Mucosa of rectum (tissue), 2 donors: ENCODE data around the gene LNX1.

Source experiments
- H3K27ac ChIP-seq, 2 donors: one replicate each; pipeline ENCODE4 v1.7.0; 2013; ENCODE audit warnings: inconsistent platforms in 2 of 2, low read depth in 2 of 2, low read length in 2 of 2
- H3K27me3 ChIP-seq, 2 donors: one replicate each; pipeline ENCODE4 v1.7.0; 2013; ENCODE audit warnings: low read length in 2 of 2; ENCODE audit not compliant: control insufficient read depth in 2 of 2, insufficient read depth in 2 of 2
- H3K36me3 ChIP-seq, 2 donors: one replicate each; pipeline ENCODE4 v1.7.0; 2013; ENCODE audit warnings: low read length in 2 of 2; ENCODE audit not compliant: control insufficient read depth in 2 of 2, insufficient read depth in 2 of 2
- H3K4me1 ChIP-seq, 2 donors: one replicate each; pipeline ENCODE4 v1.7.0; 2013; ENCODE audit warnings: low read length in 2 of 2, mild to moderate bottlenecking in 1 of 2; ENCODE audit not compliant: control insufficient read depth in 2 of 2, insufficient read depth in 2 of 2
- H3K4me3 ChIP-seq, 2 donors: one replicate each; pipeline ENCODE4 v1.7.0; 2013; ENCODE audit warnings: low read length in 2 of 2
- H3K9ac ChIP-seq, 2 donors: one replicate each; pipeline ENCODE4 v1.7.0; 2013; ENCODE audit warnings: low read length in 2 of 2, low read depth in 1 of 2, mild to moderate bottlenecking in 1 of 2
- H3K9me3 ChIP-seq, 2 donors: one replicate each; pipeline ENCODE4 v1.7.0; 2013; ENCODE audit warnings: low read length in 2 of 2; ENCODE audit not compliant: control insufficient read depth in 2 of 2
- donor health status: healthy.
- donor health status: Normal muscosa, but diverticular disease.

The LNX1 gene

DNA sequence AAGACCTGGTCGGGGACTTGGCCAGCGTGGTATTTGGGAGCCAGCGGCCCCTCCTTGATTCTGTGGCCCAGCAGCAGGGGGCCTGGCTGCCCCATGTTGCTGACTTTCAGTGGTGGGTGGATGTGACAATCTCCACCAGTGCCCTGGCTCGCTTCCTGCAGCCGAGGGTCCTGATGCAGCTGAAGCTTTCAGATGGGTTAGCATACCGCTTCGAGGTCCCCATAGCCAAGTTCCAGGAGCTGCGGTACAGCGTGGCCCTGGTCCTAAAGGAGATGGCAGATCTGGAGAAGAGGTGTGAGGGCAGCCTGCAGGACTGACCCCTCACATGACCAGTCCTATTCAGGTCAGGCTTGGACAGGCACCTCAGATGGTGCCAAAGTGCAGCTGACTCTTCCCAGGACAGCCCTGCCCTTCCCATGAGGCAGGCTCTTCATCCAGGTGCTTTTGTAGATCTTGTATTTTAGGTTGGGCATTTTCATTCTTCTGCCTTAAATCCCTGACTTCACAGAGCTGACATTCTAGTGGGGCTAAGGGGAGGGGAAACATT lies 15.1 kb downstream of the LNX1 start:
- no peaks in the 10 kb centered on the region for H3K27me3 ChIP-seq
- peaks cover 13 to 14% of the 10 kb centered on the region in 2 donors for H3K36me3 ChIP-seq
- peaks cover 12 to 14% of the 10 kb centered on the region in 2 donors for H3K4me1 ChIP-seq
- no peak overlapping the region for H3K9ac ChIP-seq
- peak overlapping the region in 1 of 2 donors; percentile 6 for H3K27ac ChIP-seq
- peak overlapping the region in 1 of 2 donors; percentile 9 for H3K4me3 ChIP-seq
- no peaks in the 10 kb centered on the region for H3K9me3 ChIP-seq

- peaks cover 12 to 14% of the 10 kb centered on the region in 2 donors for H3K4me1 ChIP-seq
- H3K9ac ChIP-seq = no peak overlapping the region
- H3K9me3 ChIP-seq = no peaks in the 10 kb centered on the region
- no peak overlapping the region for H3K4me3 ChIP-seq
- H3K27me3 ChIP-seq = no peaks in the 10 kb centered on the region
- no peak overlapping the region for H3K27ac ChIP-seq
- H3K36me3 ChIP-seq = peaks cover 13 to 14% of the 10 kb centered on the region in 2 donors
Observed at GRCh38 chr4:53575552-53575951, 15.7 kb downstream of the LNX1 start.

GRCh38 chr4:53574528-53574927 lies 16.8 kb downstream of the LNX1 start:
- Histone ChIP-seq H3K4me3 (no peak overlapping the region), H3K27me3 (no peaks in the 10 kb centered on the region), H3K27ac (no peak overlapping the region), H3K9ac (no peak overlapping the region), H3K9me3 (no peaks in the 10 kb centered on the region), H3K36me3 (peaks cover 12 to 14% of the 10 kb centered on the region in 2 donors), H3K4me1 (peaks cover 12 to 14% of the 10 kb centered on the region in 2 donors)

DNA sequence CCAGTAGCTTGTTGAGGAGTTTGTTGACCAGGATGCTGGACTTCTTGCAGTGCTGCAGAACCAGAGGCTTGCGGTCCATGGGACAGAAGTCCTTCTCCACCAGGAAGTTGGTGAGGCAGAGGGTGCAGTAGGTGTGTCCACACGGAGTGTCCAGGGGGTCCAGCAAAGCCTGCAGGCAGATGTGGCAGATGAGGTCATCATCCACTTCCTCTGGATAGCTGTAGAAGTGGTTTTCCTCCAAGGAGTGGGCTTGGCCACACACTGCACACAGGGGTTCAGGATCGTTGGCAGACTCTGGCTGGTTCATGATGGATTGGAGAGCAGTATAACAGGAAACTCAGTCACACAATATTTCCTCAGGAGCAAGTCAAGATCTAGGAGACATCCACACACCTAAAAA lies 17.6 kb downstream of the LNX1 start:
- Histone ChIP-seq H3K4me3 (no peak overlapping the region), H3K36me3 (peaks cover 11 to 14% of the 10 kb centered on the region in 2 donors), H3K27me3 (no peaks in the 10 kb centered on the region)

GRCh38 chr4:53572600-53572994 lies 18.7 kb downstream of the LNX1 start:
- no peak overlapping the region for H3K27ac ChIP-seq
- no peak overlapping the region for H3K9ac ChIP-seq
- no peaks in the 10 kb centered on the region for H3K9me3 ChIP-seq
- no peaks in the 10 kb centered on the region for H3K27me3 ChIP-seq
- peaks cover 12 to 13% of the 10 kb centered on the region in 2 donors for H3K4me1 ChIP-seq
- peaks cover 11 to 14% of the 10 kb centered on the region in 2 donors for H3K36me3 ChIP-seq
- H3K4me3 ChIP-seq = no peak overlapping the region

More for the DNA sequence above, 17.6 kb downstream of the LNX1 start:
- no peaks in the 10 kb centered on the region for H3K9me3 ChIP-seq
- peaks cover 12 to 14% of the 10 kb centered on the region in 2 donors for H3K4me1 ChIP-seq
- H3K27ac ChIP-seq = no peak overlapping the region
- no peak overlapping the region for H3K9ac ChIP-seq

DNA sequence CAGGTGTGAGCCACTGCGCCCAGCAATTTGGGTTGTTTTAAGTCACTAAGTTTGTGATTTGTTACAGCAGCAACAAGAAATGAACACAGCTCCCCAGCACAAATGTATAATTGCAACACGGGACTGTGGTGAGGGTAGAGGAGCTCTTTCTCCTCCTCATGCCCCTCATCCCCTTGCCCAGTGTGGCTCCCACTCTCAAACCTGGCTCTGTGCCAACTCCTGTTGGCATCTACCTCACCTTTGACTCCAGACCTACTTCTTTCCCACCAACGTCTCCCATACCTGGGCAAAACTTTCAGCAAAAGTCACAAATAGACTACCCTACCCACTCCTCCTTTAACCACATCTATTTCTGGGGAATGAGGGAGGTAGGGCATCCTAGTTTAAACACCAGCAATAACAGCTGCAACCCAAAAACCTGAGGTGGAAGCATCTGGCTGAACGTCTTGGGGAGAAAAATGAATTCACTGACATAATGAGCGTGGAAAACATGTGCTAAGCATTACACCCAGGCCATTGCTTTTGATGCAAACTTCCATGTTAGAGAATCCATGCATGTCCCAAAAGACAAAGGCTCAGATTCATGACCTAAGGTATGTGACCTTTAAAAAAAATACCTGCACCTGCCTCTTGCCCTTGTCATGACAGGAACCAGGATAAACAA lies 19.2 kb downstream of the LNX1 start:
- H3K27ac ChIP-seq = no peak overlapping the region

GRCh38 chr4:53563824-53564223 lies 27.5 kb downstream of the LNX1 start:
- Histone ChIP-seq H3K36me3 (peaks cover 0 to under 1% of the 10 kb centered on the region in 2 donors), H3K27me3 (no peaks in the 10 kb centered on the region), H3K4me1 (no peaks in the 10 kb centered on the region), H3K9me3 (no peaks in the 10 kb centered on the region), H3K27ac (no peak overlapping the region), H3K9ac (no peak overlapping the region), H3K4me3 (no peak overlapping the region)

More for the DNA sequence above, 19.2 kb downstream of the LNX1 start:
- Histone ChIP-seq H3K4me1 (peaks cover 7 to 9% of the 10 kb centered on the region in 2 donors), H3K4me3 (no peak overlapping the region), H3K9ac (no peak overlapping the region), H3K36me3 (peaks cover 11 to 14% of the 10 kb centered on the region in 2 donors), H3K27me3 (no peaks in the 10 kb centered on the region), H3K9me3 (no peaks in the 10 kb centered on the region)

- H3K27me3 ChIP-seq = no peaks in the 10 kb centered on the region
- no peak overlapping the region for H3K27ac ChIP-seq
- peaks cover 0 to 10% of the 10 kb centered on the region in 2 donors for H3K36me3 ChIP-seq
- H3K4me3 ChIP-seq = no peak overlapping the region
- H3K9me3 ChIP-seq = no peaks in the 10 kb centered on the region
- H3K9ac ChIP-seq = no peak overlapping the region
- H3K4me1 ChIP-seq = no peaks in the 10 kb centered on the region
Observed at GRCh38 chr4:53562409-53562808, 28.9 kb downstream of the LNX1 start.

DNA sequence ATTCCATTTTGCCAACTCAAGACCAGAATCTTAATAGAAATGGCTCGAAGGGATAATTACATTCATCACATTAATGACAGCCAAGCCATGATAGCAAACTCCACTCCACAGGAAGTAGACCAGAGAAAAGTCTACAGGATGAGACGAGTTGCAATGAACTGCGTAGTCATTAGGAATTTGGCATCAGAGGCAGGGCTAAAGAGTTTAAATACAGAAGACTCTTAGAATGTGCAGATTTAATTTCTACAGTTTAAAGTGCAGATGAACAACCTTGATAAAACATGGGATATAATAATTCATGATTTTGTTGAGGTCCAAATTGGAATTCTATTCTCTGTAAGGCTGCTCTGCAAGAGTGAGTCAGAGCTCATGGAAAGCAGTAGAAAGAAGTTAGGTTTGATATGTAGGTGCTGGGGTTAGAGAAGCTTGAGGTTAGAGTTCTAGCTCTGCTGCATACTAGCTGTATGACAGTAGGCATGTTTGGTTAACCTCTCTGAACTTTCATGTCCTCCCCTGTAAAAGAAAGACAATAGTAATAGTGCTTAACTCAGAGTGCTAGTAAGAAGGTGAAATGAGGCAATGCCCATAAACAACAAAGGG lies 32.2 kb downstream of the LNX1 start:
- peaks cover 0 to 10% of the 10 kb centered on the region in 2 donors for H3K36me3 ChIP-seq
- no peaks in the 10 kb centered on the region for H3K4me1 ChIP-seq
- no peaks in the 10 kb centered on the region for H3K27me3 ChIP-seq
- no peak overlapping the region for H3K27ac ChIP-seq
- H3K4me3 ChIP-seq = no peak overlapping the region
- H3K9me3 ChIP-seq = no peaks in the 10 kb centered on the region
- H3K9ac ChIP-seq = no peak overlapping the region

DNA sequence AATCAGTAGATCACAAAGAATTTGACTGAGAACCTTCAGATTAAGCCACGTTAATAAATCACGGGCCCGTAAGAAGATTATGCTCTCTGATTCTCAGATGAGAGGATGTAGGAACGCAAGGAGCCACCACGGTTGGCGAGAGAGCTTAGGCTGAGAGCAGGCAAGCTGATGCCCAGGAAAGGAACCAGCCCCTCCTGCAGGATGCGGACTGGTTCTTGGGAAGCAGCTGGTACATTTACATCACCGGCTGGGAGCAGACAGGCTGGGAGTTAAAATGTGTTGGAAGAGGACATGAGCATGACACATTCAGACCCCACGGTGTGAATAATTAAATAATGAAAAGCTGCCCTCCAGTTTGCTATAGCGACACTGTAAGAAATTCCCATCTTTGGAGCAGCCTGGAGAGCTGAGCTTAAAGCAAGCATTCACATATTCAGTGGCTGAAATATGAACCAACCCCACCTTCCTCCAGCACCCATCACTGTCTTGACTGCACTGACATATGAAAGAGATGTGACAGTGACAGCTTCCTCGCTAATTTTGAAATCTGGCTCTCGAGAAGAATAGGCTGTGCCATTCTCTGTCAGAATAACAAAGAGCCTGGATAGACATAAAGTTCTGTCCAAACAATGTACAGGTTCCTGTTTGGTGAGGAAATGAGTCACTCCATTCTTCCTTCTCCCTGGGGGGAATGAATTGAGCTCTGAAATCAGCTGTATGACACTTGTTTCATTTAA lies 33.1 kb downstream of the LNX1 start:
- no peaks in the 10 kb centered on the region for H3K27me3 ChIP-seq
- no peak overlapping the region for H3K27ac ChIP-seq
- H3K4me3 ChIP-seq = no peak overlapping the region
- H3K4me1 ChIP-seq = no peaks in the 10 kb centered on the region
- H3K9me3 ChIP-seq = no peaks in the 10 kb centered on the region
- no peak overlapping the region for H3K9ac ChIP-seq
- peaks cover 0 to 10% of the 10 kb centered on the region in 2 donors for H3K36me3 ChIP-seq
